ENCODE data around the gene DCDC2.
"Not testable (repeated sequence)": the region's sequence is repeated elsewhere in the genome, so short reads cannot be mapped to it uniquely, and the experiment has no call there.

Gene DCDC2

DNA sequence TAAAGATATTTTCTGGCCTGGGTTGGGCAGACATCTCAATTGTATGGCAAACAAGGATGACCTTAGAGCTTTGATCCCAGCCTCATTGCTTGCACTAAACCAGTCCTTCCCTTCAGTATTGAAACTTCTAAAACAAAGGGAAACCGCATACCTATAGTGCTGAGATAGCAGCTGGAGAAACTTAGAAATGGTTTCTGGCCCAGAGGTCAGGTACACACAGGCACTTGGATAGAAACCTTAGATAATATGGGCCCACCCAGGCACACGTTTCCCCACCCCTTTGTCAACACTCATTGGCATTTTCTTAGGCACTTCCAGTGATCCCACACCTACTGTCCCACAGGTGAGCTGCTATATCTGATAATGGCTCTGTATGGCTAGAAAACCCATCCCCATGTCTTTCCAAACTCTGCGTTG is 209.7 kb downstream of the DCDC2 start:
- no peak for DNase-seq
- ATAC-seq = no peak

DNA sequence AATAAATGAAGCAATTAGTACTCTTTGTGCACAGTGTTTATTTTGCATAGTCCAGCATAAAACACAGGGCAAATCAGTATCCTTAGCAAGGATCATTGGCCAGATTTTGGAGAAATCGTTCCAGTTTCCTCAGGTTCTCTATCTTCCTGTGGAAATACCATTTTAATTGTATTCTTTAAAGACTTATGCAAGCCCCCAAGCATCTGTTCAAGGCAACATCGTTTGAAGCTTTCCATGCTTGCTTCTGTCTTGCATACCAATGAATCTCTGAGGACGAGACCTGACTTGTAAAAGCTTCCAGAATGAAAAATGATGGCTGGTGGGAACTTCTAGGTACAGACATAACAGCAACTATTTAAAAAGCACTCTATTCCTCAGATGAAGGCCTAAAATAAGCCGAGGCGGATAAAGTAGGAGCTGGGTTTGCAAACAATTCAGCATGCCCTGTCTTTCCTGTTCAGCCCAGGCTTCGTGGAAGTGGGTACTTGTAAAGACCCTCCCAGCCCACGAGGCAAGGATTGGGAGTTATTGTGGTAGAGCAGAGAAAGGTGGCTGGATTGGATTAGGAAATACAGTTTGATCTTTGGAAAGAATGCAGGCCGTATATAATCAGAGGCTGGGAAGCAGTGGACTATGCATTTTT is 210.2 kb downstream of the DCDC2 start:
- DNase-seq (no peak), ATAC-seq (no peak)

DNA sequence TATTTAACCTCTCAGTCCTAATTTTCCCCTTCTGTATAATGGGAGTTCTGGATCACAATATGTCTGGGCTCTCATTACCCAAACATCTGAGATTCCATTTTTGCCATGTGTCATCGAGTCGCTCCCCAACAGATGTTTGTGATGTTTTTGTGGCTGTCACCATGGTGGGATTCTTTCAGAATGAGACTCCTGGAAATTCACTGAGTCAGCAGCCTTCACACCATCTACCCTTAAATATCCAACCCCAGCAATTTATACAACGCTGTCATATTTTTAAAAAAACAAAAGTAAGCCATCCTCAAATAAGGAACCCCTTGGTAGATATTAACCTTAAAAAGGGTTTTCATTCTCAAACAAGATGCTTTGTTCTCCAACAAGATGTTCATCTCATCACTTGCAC is 211.0 kb downstream of the DCDC2 start:
- ATAC-seq = no peak
- no peak for DNase-seq

DNA sequence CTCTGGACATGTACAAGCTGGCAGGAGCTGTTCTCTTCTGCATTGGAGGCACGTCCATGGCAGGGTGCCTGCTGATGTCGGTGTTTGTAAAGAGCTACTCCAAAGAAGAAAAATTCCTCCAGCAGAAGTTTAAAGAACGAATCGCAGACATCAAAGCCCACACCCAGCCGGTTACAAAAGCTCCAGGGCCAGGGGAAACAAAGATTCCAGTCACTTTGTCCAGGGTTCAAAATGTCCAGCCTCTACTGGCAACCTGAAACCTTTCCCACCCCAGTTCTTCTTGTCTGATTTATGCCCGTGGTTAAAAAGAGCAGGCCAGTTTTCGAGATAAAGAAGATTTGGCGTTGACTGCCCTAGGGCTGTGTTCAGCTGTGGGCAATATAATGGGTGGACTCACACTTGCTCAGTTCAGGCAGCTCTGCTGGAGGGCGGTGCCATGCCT is 212.1 kb downstream of the DCDC2 start:
- DNase-seq (no peak), ATAC-seq (no peak)

DNA sequence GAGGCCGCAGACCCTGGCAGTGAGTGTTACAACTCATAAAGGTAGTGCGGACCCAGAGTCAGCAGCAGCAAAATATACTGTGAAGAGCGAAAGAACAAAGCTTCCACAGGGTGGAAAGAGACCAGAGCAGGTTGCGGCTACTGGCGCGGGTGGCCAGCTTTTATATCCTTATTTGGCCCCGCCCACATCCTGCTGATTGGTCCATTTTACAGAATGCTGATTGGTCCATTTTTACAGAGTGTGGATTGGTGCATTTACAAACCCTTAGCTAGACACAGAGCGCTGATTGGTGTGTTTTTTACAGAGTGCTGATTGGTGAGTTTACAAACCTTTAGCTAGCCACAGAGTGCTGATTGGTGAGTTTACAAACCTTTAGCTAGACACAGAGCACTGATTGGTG is 215.1 kb downstream of the DCDC2 start:
- not testable (repeated sequence) for DNase-seq

DNA sequence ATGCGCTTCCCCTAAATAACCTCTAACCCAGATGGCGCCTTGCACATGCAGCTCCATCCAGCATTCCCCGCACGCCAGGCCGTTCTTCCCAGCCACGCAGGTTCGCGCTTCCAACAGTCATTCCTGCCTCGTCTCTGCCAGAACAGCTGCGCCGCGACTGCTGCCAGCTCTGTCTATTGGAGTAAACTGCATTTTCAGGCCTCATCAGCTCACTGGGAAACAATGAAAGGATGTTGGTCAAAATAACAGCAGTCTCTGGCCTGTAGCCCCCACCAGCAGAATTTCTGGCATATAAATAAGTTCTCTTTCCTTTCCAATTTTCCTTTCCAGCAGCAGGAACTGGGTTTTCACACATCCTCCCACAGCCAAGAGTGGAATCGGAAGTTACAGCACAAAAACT is 217.3 kb downstream of the DCDC2 start:
- ATAC-seq (no peak), DNase-seq (no peak)

More for the DNA sequence above, 215.1 kb downstream of the DCDC2 start:
- ATAC-seq = not testable (repeated sequence)

DNA sequence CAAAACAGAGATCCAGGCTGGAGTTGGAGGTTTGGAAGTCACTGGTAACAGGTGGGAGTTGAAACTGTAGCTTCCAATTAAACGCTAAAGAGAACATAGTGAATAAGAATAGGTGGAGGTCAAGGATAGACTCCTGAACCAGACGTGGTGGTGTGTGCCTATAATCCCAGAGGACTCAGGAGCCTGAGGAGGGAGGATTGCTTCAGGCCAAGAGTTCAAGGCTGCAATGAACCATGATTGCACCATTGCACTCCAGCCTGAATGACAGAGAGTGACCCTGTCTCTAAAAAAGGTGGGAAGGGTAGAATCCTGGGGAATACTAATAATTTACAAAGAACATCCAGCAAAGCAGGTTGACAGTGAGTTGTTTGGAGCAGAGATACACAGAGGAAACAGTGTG is 218.2 kb downstream of the DCDC2 start:
- ATAC-seq = no peak
- DNase-seq = no peak

DNA sequence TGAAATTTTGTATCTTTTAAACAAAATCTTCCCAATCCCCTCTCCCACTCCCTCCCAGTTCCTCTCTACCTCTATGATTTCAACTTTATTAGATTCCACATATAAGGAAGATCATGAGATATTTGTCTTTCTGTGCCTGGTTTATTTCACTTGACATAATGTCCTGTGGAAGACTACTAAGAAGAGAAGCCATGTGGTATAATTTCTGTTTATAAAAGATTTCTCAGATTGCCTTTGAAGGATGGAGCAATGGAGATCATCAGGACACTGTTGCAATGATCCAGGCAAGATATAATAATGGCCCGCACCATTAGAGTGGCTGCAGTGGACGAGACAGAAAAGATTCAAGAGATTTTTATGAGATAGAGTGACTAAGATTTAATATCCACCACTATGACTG is 218.8 kb downstream of the DCDC2 start:
- no peak for ATAC-seq
- DNase-seq = no peak

DNA sequence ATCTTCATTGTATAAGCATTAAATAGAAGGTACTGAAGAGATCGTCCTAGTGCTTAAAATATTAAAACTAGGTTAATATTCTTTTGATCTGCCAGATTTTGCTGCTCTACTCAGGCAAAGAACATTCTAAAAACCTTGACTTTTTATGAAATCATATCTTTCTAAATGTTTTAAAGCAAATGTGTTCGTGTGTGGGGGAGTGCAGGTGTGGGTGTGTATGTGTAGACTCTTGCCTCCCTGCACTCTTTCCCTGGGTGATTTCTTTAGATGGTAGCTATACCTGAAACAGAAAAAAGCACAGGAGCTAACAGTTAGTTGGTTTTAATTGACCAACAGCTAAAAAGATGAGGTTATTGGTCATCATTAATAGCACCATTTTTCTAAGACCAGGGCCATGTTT is 226.1 kb downstream of the DCDC2 start:
- DNase-seq = no peak
- ATAC-seq = no peak

DNA sequence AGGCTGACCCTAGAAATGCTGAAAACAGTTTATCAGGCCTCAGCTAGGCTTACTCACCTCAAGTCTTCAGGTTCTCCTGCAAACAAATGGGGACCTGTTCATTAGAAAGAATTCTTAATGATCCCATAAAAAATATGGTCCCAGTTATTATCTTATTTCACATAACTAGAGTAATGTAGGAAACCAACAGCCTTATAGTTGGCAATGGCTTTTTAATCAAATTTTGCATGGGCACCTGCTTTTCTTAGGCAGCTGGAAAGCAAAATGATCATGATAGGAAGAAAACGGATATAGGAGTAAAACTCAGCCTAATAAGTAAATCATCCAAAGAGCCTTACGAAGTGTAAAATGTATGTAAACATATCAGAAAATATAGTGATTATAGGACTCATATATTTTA is 230.5 kb downstream of the DCDC2 start:
- DNase-seq (no peak), ATAC-seq (no peak)

DNA sequence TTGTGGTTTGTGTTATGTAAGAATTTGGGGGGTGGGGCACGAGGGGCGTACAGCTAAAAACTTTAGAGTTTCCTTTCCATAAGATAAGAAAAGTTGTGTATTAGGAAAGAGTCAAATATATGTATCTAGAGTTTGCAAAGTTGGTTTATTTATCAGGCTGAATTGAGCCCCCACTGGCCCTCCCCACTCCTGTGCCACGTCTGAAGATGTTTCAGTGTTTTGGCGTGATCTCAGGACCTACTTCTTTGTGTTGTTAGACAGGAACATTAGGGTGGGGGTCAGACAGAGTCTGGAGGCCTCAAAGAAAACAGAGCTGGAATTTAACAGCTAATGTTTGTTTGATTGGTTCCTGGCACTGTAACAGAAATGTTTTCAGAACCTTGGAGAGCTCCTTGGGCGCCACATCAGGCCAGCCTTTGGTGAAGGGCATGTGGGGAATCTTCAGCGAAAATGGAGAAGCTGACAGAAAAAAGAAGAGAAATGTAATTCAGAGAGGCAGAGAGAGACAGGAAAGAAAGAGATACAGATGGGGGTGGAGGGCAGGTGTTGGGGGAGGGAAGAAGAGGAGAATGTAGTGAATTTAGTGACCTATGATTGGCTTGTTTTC is 231.2 kb downstream of the DCDC2 start:
- DNase-seq (peak; percentile 13), ATAC-seq (no peak)

DNA sequence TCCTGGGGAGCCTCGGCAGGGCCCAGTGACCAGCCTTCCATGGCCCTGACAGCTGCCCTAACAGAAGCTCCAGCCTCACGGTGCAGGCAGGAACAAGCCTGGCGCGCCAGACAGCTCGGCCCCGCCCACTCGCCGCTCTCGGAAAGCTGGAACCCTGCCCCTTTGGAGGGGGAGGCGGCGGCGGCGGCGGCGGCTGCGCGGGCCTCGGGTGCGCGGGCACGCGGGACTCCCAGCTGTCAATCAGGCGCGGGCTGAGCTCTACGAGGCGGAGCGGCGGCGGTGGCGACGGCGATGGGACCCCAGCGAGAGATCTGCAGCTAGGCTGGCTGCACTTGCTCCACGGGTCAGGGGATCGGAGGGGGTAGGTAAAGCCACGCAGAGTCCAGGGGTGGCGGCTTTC is 231.9 kb downstream of the DCDC2 start, which contains the start of gene NRSN1:
Gene NRSN1 (plus strand): TSS at position 236 of the 400 bp plus-strand sequence. CDS start 8,113 bp downstream, outside the sequence.
- peak; percentile 16 for DNase-seq
- ATAC-seq = no peak

DNA sequence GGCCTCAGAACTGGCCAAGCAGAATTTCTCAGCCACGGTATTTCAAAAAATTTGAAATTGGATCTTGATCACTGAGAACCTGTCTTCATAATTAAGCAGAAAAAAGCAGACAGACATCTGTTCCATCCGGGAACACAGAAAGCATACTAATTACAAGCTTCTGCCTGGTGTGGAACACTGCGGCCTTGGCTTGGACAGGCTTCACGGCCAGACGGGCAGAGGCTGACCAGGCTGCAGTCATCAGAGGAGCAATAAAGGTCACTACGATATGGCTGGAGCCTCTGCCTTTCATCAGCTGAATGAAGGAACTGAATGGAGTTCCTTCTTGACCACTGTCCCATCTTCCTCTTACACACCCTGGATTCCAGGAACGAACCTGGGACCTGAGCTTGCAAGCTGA is 235.7 kb downstream of the DCDC2 start:
- ATAC-seq (no peak), DNase-seq (no peak)
